HG03060 (cell line): ENCODE measurements around the gene SERINC2.
"Not testable (repeated sequence)": the region's sequence is repeated elsewhere in the genome, so short reads cannot be mapped to it uniquely, and the experiment has no call there.

Experiments
- ATAC-seq: cut with Tn5 transposase; IDR thresholded peaks from one replicate; pipeline ENCODE4 v1.9.1; 2021; ENCODE audit warnings: low read depth, moderate number of reproducible peaks; ENCODE audit not compliant: unreplicated experiment

Gene SERINC2

GRCh38 chr1:31431351-31432257 lies 18.6 kb downstream of the SERINC2 start:
- ATAC-seq, result not testable (repeated sequence)

GRCh38 chr1:31432592-31433395 lies 19.8 kb downstream of the SERINC2 start:
- no peak for ATAC-seq

- no peak for ATAC-seq
Observed at GRCh38 chr1:31433396-31433930, 20.4 kb downstream of the SERINC2 start.

GRCh38 chr1:31434101-31434871 lies 21.3 kb downstream of the SERINC2 start:
- no peak for ATAC-seq

GRCh38 chr1:31434979-31435378 lies 22.0 kb downstream of the SERINC2 start:
- ATAC-seq, result no peak

GRCh38 chr1:31435471-31436409 lies 22.7 kb downstream of the SERINC2 start:
- no peak for ATAC-seq

- ATAC-seq, result no peak
Observed at GRCh38 chr1:31436596-31437432, 23.8 kb downstream of the SERINC2 start.

- ATAC-seq, result no peak
Observed at GRCh38 chr1:31437433-31438037, 24.5 kb downstream of the SERINC2 start.

- no peak for ATAC-seq
Observed at GRCh38 chr1:31439276-31439675, 26.3 kb downstream of the SERINC2 start.

GRCh38 chr1:31441073-31441472 lies 28.1 kb downstream of the SERINC2 start:
- no peak for ATAC-seq

GRCh38 chr1:31441558-31441957 lies 28.5 kb downstream of the SERINC2 start:
- ATAC-seq, result no peak

- no peak for ATAC-seq
Observed at GRCh38 chr1:31441970-31442647, 29.1 kb downstream of the SERINC2 start.

GRCh38 chr1:31442648-31442994 lies 29.6 kb downstream of the SERINC2 start:
- no peak for ATAC-seq

GRCh38 chr1:31443673-31444072 lies 30.7 kb downstream of the SERINC2 start:
- ATAC-seq, result no peak

- no peak for ATAC-seq
Observed at GRCh38 chr1:31444725-31445448, 31.9 kb downstream of the SERINC2 start.

- no peak for ATAC-seq
Observed at GRCh38 chr1:31445951-31446350, 32.9 kb downstream of the SERINC2 start.

GRCh38 chr1:31447210-31447609 lies 34.2 kb downstream of the SERINC2 start:
- ATAC-seq, result no peak
